ENCODE results near the gene BTRC. TPM values are rescaled to one million over a fixed set of nuclear protein-coding genes. Genes with fewer than 3 reads are reported as not detected.

BTRC gene
- polyA plus RNA-seq, 3 donors, result 2.8 to 4.3 (median 3.1) TPM

DNA sequence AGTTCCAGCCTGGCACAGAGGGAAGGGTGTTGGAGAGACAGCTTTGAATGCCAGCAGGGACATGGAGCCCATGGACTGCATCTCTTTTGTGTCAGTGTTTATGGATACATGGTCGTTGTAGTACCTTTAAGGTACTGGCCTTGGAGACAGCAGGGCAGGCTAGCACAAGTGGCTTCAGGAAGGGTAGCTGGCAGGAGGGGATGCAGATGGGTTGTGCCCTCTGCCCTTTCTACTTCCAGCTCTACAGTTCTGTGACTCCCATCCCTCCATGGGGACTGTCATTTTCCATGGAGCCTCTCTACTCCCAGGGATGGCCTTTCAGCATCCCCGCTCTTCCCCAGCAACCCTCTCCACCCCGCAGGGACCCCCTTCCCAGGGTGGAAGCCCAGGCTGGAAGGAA, 209.0 kb downstream of the BTRC start:
- intact Hi-C loops (cut with micrococcal nuclease), result loop anchor here in 1 of 2 donors (10.0 kb wide), 1 partner anchor 288 kb away; no protein-coding TSS in a partner anchor

GRCh38 chr10:101563497-101564040, 209.6 kb downstream of the BTRC start:
- Histone ChIP-seq H2AFZ (ENCODE audit: insufficient read depth, low read depth, low read length, poor library complexity, severe bottlenecking) (no peak overlapping the region), H3K27me3 (ENCODE audit: control insufficient read depth in 2 of 2, insufficient read depth in 2 of 2, low read length in 2 of 2) (peaks cover 26 to 40% of the 10 kb centered on the region in 2 donors), H3K4me1 (ENCODE audit: control insufficient read depth in 1 of 2, insufficient read depth in 2 of 2, low read length in 2 of 2) (peaks cover 0 to 4% of the 10 kb centered on the region in 2 donors), H3K9ac (ENCODE audit: insufficient read depth, low read length, poor library complexity, severe bottlenecking) (no peak overlapping the region), H3K36me3 (replicated peaks in 1 of 2; ENCODE audit: control insufficient read depth in 1 of 2, insufficient read depth in 2 of 2, low read length in 2 of 2) (no peaks in the 10 kb centered on the region), H3K4me3 (replicated peaks in 1 of 3; ENCODE audit: low read depth in 2 of 3, low read length in 3 of 3) (no peak overlapping the region), H3K79me2 (ENCODE audit: insufficient read depth, low read length) (no peaks in the 10 kb centered on the region), H3K9me3 (replicated peaks in 1 of 2; ENCODE audit: control insufficient read depth in 1 of 2, insufficient read depth in 1 of 2, low read length in 2 of 2) (peaks cover 0 to 10% of the 10 kb centered on the region in 2 donors), H3K27ac (ENCODE audit: low read depth in 1 of 2, low read length in 2 of 2) (no peak overlapping the region), H3K4me2 (replicated peaks; ENCODE audit: extremely low read depth, low read length, poor library complexity, severe bottlenecking) (no peak overlapping the region), H4K20me1 (ENCODE audit: insufficient read depth, low read length) (no peaks in the 10 kb centered on the region)
- DNase-seq, result no peak
- peaks cover 45 to 63% (median 60%) of the 10 kb centered on the region in 3 donors for H3K27me3 Mint-ChIP-seq (ENCODE audit: low read depth in 3 of 3)
- H3K36me3 Mint-ChIP-seq, result peaks cover 0 to 4% of the 10 kb centered on the region in 2 donors
- TF ChIP-seq, protein P1, sequence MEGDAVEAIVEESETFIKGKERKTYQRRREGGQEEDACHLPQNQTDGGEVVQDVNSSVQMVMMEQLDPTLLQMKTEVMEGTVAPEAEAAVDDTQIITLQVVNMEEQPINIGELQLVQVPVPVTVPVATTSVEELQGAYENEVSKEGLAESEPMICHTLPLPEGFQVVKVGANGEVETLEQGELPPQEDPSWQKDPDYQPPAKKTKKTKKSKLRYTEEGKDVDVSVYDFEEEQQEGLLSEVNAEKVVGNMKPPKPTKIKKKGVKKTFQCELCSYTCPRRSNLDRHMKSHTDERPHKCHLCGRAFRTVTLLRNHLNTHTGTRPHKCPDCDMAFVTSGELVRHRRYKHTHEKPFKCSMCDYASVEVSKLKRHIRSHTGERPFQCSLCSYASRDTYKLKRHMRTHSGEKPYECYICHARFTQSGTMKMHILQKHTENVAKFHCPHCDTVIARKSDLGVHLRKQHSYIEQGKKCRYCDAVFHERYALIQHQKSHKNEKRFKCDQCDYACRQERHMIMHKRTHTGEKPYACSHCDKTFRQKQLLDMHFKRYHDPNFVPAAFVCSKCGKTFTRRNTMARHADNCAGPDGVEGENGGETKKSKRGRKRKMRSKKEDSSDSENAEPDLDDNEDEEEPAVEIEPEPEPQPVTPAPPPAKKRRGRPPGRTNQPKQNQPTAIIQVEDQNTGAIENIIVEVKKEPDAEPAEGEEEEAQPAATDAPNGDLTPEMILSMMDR (IDR thresholded peaks at IDR 0.05), result no peak
- H3K4me1 Mint-ChIP-seq, result peaks cover 7% of the 10 kb centered on the region
- intact Hi-C loops (cut with micrococcal nuclease), result loop anchor here in 1 of 2 donors (10.0 kb wide), 1 partner anchor 289 kb away; no protein-coding TSS in a partner anchor
- no peak overlapping the region for H3K4me3 Mint-ChIP-seq
- peaks cover 0 to 7% (median 2%) of the 10 kb centered on the region in 7 donors for H3K9me3 Mint-ChIP-seq
- 90% methylated on average over 3 of the region's 11 CpGs for WGBS (ENCODE audit: insufficient coverage)
- H3K27ac Mint-ChIP-seq, result no peak overlapping the region

More for the DNA sequence above, 209.0 kb downstream of the BTRC start:
- H3K27ac ChIP-seq (ENCODE audit: low read depth in 1 of 2, low read length in 2 of 2), result no peak overlapping the region
- H3K4me2 ChIP-seq (replicated peaks; ENCODE audit: extremely low read depth, low read length, poor library complexity, severe bottlenecking), result no peak overlapping the region
- H3K36me3 ChIP-seq (replicated peaks in 1 of 2; ENCODE audit: control insufficient read depth in 1 of 2, insufficient read depth in 2 of 2, low read length in 2 of 2), result no peaks in the 10 kb centered on the region
- H3K9me3 ChIP-seq (replicated peaks in 1 of 2; ENCODE audit: control insufficient read depth in 1 of 2, insufficient read depth in 1 of 2, low read length in 2 of 2), result peaks cover 0 to 10% of the 10 kb centered on the region in 2 donors
- Mint-ChIP-seq H3K27ac (no peak overlapping the region), H3K27me3 (ENCODE audit: low read depth in 3 of 3) (peaks cover 39 to 57% (median 54%) of the 10 kb centered on the region in 3 donors), H3K4me3 (no peak overlapping the region), H3K36me3 (peaks cover 0 to 4% of the 10 kb centered on the region in 2 donors), H3K4me1 (peaks cover 12% of the 10 kb centered on the region), H3K9me3 (peaks cover 0 to 7% (median 2%) of the 10 kb centered on the region in 7 donors)
- no peak for DNase-seq
- H3K4me1 ChIP-seq (ENCODE audit: control insufficient read depth in 1 of 2, insufficient read depth in 2 of 2, low read length in 2 of 2), result peaks cover 0 to 7% of the 10 kb centered on the region in 2 donors
- WGBS (ENCODE audit: insufficient coverage), result 60% methylated on average over 1 of the region's 3 CpGs
- TF ChIP-seq, protein P1 (IDR thresholded peaks at IDR 0.05), result no peak
- H3K79me2 ChIP-seq (ENCODE audit: insufficient read depth, low read length), result no peaks in the 10 kb centered on the region
- H3K9ac ChIP-seq (ENCODE audit: insufficient read depth, low read length, poor library complexity, severe bottlenecking), result no peak overlapping the region
- H3K4me3 ChIP-seq (replicated peaks in 1 of 3; ENCODE audit: low read depth in 2 of 3, low read length in 3 of 3), result no peak overlapping the region
- H3K27me3 ChIP-seq (ENCODE audit: control insufficient read depth in 2 of 2, insufficient read depth in 2 of 2, low read length in 2 of 2), result peaks cover 21 to 35% of the 10 kb centered on the region in 2 donors
- H2AFZ ChIP-seq (ENCODE audit: insufficient read depth, low read depth, low read length, poor library complexity, severe bottlenecking), result no peak overlapping the region
- H4K20me1 ChIP-seq (ENCODE audit: insufficient read depth, low read length), result no peaks in the 10 kb centered on the region
